Prostate gland (tissue), 2 donors: ENCODE data around the gene MMAA.

Source experiments
- CTCF ChIP-seq, 4 experiments: fragments of 200-600 bp in 2 of 4; fragments of 450-650 bp in 2 of 4; sonication (generic) in 2 of 4; IDR thresholded peaks; 1 replicate in 3 of 4; 2 replicates in 1 of 4; pipeline ENCODE4 v1.5.1; 2016 to 2019; ENCODE audit warnings: antibody characterized with exemption in 4 of 4, mild to moderate bottlenecking in 2 of 4, moderate library complexity in 2 of 4
- POLR2AphosphoS5 ChIP-seq: sonication (generic); formaldehyde crosslinking; IDR thresholded peaks from one replicate; pipeline ENCODE4 v1.6.1; 2017; ENCODE audit warnings: antibody characterized with exemption

GRCh38 chr4:145583191-145584055, 35.8 kb upstream of the MMAA start:
- TF ChIP-seq CTCF (IDR thresholded peaks at IDR 0.05): no peak
- TF ChIP-seq POLR2AphosphoS5: no peak
